Measurements from ENCODE around the gene KRTAP9-8.

DNA sequence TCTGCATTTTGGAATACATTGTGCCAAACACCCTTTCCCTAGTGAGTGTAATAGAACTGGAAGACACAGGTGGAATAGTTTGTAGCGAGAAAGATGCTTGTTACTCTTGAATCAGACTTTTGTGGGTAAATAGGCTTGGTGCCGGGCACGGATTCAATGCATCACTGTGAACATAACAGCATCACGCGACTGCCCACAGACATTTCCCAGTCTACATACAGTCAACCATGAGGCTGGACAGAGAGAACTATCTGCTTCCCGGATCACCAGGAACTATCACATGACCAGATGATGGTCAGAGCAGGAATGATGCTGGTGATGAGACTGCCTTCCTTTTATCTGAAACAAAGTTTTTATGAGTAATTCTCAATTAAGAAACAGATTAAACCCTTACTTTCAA, 11.7 kb upstream of the KRTAP9-8 start:
- no peak for TF ChIP-seq CTCF (IDR thresholded peaks at IDR 0.05)
- TF ChIP-seq POLR2A (IDR thresholded peaks at IDR 0.05): no peak

All from adrenal gland (tissue), 5 donors.